Mucosa of rectum (tissue), 2 donors: ENCODE measurements around the gene SH3TC1.

Experiments
- H3K27ac ChIP-seq, 2 donors: one replicate each; pipeline ENCODE4 v1.7.0; 2013; ENCODE audit warnings: inconsistent platforms in 2 of 2, low read depth in 2 of 2, low read length in 2 of 2
- H3K27me3 ChIP-seq, 2 donors: one replicate each; pipeline ENCODE4 v1.7.0; 2013; ENCODE audit warnings: low read length in 2 of 2; ENCODE audit not compliant: control insufficient read depth in 2 of 2, insufficient read depth in 2 of 2
- H3K36me3 ChIP-seq, 2 donors: one replicate each; pipeline ENCODE4 v1.7.0; 2013; ENCODE audit warnings: low read length in 2 of 2; ENCODE audit not compliant: control insufficient read depth in 2 of 2, insufficient read depth in 2 of 2
- H3K4me1 ChIP-seq, 2 donors: one replicate each; pipeline ENCODE4 v1.7.0; 2013; ENCODE audit warnings: low read length in 2 of 2, mild to moderate bottlenecking in 1 of 2; ENCODE audit not compliant: control insufficient read depth in 2 of 2, insufficient read depth in 2 of 2
- H3K4me3 ChIP-seq, 2 donors: one replicate each; pipeline ENCODE4 v1.7.0; 2013; ENCODE audit warnings: low read length in 2 of 2
- H3K9ac ChIP-seq, 2 donors: one replicate each; pipeline ENCODE4 v1.7.0; 2013; ENCODE audit warnings: low read length in 2 of 2, low read depth in 1 of 2, mild to moderate bottlenecking in 1 of 2
- H3K9me3 ChIP-seq, 2 donors: one replicate each; pipeline ENCODE4 v1.7.0; 2013; ENCODE audit warnings: low read length in 2 of 2; ENCODE audit not compliant: control insufficient read depth in 2 of 2
- donor health status: healthy.
- donor health status: Normal muscosa, but diverticular disease.

SH3TC1 gene

GRCh38 chr4:8235686-8236085 is 36.6 kb downstream of the SH3TC1 start:
- H3K36me3 ChIP-seq: peaks cover 25 to 30% of the 10 kb centered on the region in 2 donors
- H3K4me1 ChIP-seq: peaks cover 0 to 3% of the 10 kb centered on the region in 2 donors

GRCh38 chr4:8236106-8236919 is 37.2 kb downstream of the SH3TC1 start:
- Histone ChIP-seq H3K27me3 (no peaks in the 10 kb centered on the region), H3K9ac (no peak overlapping the region), H3K27ac (no peak overlapping the region), H3K36me3 (peaks cover 25 to 30% of the 10 kb centered on the region in 2 donors), H3K9me3 (no peaks in the 10 kb centered on the region), H3K4me3 (no peak overlapping the region), H3K4me1 (peaks cover 0 to 3% of the 10 kb centered on the region in 2 donors)

More at GRCh38 chr4:8235686-8236085, 36.6 kb downstream of the SH3TC1 start:
- Histone ChIP-seq H3K27ac (no peak overlapping the region), H3K27me3 (no peaks in the 10 kb centered on the region), H3K9ac (no peak overlapping the region), H3K9me3 (no peaks in the 10 kb centered on the region), H3K4me3 (no peak overlapping the region)

GRCh38 chr4:8236920-8237195 is 37.8 kb downstream of the SH3TC1 start:
- Histone ChIP-seq H3K9ac (no peak overlapping the region), H3K36me3 (peaks cover 25 to 30% of the 10 kb centered on the region in 2 donors), H3K27ac (no peak overlapping the region), H3K27me3 (no peaks in the 10 kb centered on the region), H3K4me3 (no peak overlapping the region), H3K9me3 (no peaks in the 10 kb centered on the region), H3K4me1 (peaks cover 0 to 3% of the 10 kb centered on the region in 2 donors)

GRCh38 chr4:8237256-8237989 is 38.3 kb downstream of the SH3TC1 start:
- no peaks in the 10 kb centered on the region for H3K9me3 ChIP-seq
- H3K27me3 ChIP-seq: no peaks in the 10 kb centered on the region
- no peak overlapping the region for H3K9ac ChIP-seq
- H3K4me1 ChIP-seq: peaks cover 2 to 3% of the 10 kb centered on the region in 2 donors
- peaks cover 25 to 30% of the 10 kb centered on the region in 2 donors for H3K36me3 ChIP-seq
- H3K27ac ChIP-seq: no peak overlapping the region
- H3K4me3 ChIP-seq: no peak overlapping the region

- H3K9ac ChIP-seq: no peak overlapping the region
- no peak overlapping the region for H3K4me3 ChIP-seq
- H3K4me1 ChIP-seq: peaks cover 3 to 4% of the 10 kb centered on the region in 2 donors
- H3K27ac ChIP-seq: no peak overlapping the region
- H3K27me3 ChIP-seq: no peaks in the 10 kb centered on the region
- no peaks in the 10 kb centered on the region for H3K9me3 ChIP-seq
- peaks cover 19 to 30% of the 10 kb centered on the region in 2 donors for H3K36me3 ChIP-seq
These were observed 39.0 kb downstream of the SH3TC1 start for GRCh38 chr4:8238036-8238511.

- peaks cover 14 to 25% of the 10 kb centered on the region in 2 donors for H3K36me3 ChIP-seq
- no peak overlapping the region for H3K27ac ChIP-seq
- H3K9ac ChIP-seq: no peak overlapping the region
- no peak overlapping the region for H3K4me3 ChIP-seq
- H3K27me3 ChIP-seq: no peaks in the 10 kb centered on the region
- H3K9me3 ChIP-seq: no peaks in the 10 kb centered on the region
- peaks cover 3 to 4% of the 10 kb centered on the region in 2 donors for H3K4me1 ChIP-seq
These were observed 39.5 kb downstream of the SH3TC1 start for GRCh38 chr4:8238515-8239053.

- no peak overlapping the region for H3K27ac ChIP-seq
- peaks cover 7 to 19% of the 10 kb centered on the region in 2 donors for H3K36me3 ChIP-seq
- no peaks in the 10 kb centered on the region for H3K27me3 ChIP-seq
- no peaks in the 10 kb centered on the region for H3K9me3 ChIP-seq
- H3K4me1 ChIP-seq: peaks cover 3 to 4% of the 10 kb centered on the region in 2 donors
- no peak overlapping the region for H3K9ac ChIP-seq
- no peak overlapping the region for H3K4me3 ChIP-seq
These were observed 40.1 kb downstream of the SH3TC1 start for GRCh38 chr4:8239226-8239625.

GRCh38 chr4:8239661-8240060 is 40.6 kb downstream of the SH3TC1 start:
- no peak overlapping the region for H3K4me3 ChIP-seq
- no peaks in the 10 kb centered on the region for H3K27me3 ChIP-seq
- no peak overlapping the region for H3K9ac ChIP-seq
- no peaks in the 10 kb centered on the region for H3K9me3 ChIP-seq
- no peak overlapping the region for H3K27ac ChIP-seq
- peaks cover 3 to 14% of the 10 kb centered on the region in 2 donors for H3K36me3 ChIP-seq
- peaks cover 3 to 4% of the 10 kb centered on the region in 2 donors for H3K4me1 ChIP-seq

GRCh38 chr4:8240211-8241041 is 41.3 kb downstream of the SH3TC1 start:
- H3K9me3 ChIP-seq: no peaks in the 10 kb centered on the region
- no peaks in the 10 kb centered on the region for H3K27me3 ChIP-seq
- peaks cover 2 to 13% of the 10 kb centered on the region in 2 donors for H3K36me3 ChIP-seq
- peaks cover 3 to 4% of the 10 kb centered on the region in 2 donors for H3K4me1 ChIP-seq
- H3K4me3 ChIP-seq: no peak overlapping the region
- H3K27ac ChIP-seq: no peak overlapping the region
- no peak overlapping the region for H3K9ac ChIP-seq
